OCI-LY3 (cell line): ENCODE results near the gene SLC26A1.

Experiments used
- H2AFZ ChIP-seq: fragments of 200-600, 300-600 bp; shearing (Covaris generic); 2 replicates; pipeline ENCODE4 v1.6.0; 2014; ENCODE audit warnings: antibody characterized with exemption, low read depth, low read length
- H3K27ac ChIP-seq: fragments of 200-600, 300-600 bp; sonication (generic); 2 replicates; pipeline ENCODE4 v1.5.1; 2014; ENCODE audit warnings: mild to moderate bottlenecking, low read length, moderate library complexity, mixed read lengths
- H3K27me3 ChIP-seq: fragments of 200-600, 300-600 bp; sonication (generic); 2 replicates; pipeline ENCODE4 v1.6.1; 2014; ENCODE audit warnings: low read depth, low read length, mixed read lengths
- H3K36me3 ChIP-seq: fragments of 200-600, 300-600 bp; sonication (generic); replicated peaks from 2 replicates; pipeline ENCODE3; 2014; ENCODE audit warnings: low read depth, low read length, mixed read lengths
- H3K4me1 ChIP-seq: fragments of 300-600, 200-600 bp; sonication (generic); 2 replicates; pipeline ENCODE4 v1.6.1; 2014; ENCODE audit warnings: low read length, mixed read lengths
- H3K4me2 ChIP-seq: fragments of 200-600, 300-600 bp; sonication (generic); 2 replicates; pipeline ENCODE4 v1.6.1; 2014; ENCODE audit warnings: low read length, mixed read lengths
- H3K4me3 ChIP-seq: fragments of 300-600, 200-600 bp; sonication (generic); 2 replicates; pipeline ENCODE4 v1.5.1; 2014; ENCODE audit warnings: antibody characterized with exemption, mild to moderate bottlenecking, low read length, moderate library complexity
- H3K79me2 ChIP-seq: fragments of 300-600, 200-600 bp; shearing (Covaris generic); 2 replicates; pipeline ENCODE4 v1.6.1; 2014; ENCODE audit warnings: mild to moderate bottlenecking, low read length, mixed read lengths
- H3K9ac ChIP-seq: fragments of 300-600, 200-600 bp; shearing (Covaris generic); 2 replicates; pipeline ENCODE4 v1.6.0; 2014; ENCODE audit warnings: mild to moderate bottlenecking, low read length, moderate library complexity
- H3K9me3 ChIP-seq: fragments of 200-600, 300-600 bp; shearing (Covaris generic); 2 replicates; pipeline ENCODE4 v1.6.1; 2014; ENCODE audit warnings: low read length, mixed read lengths; ENCODE audit not compliant: insufficient read depth
- H4K20me1 ChIP-seq: fragments of 200-600, 300-600 bp; sonication (generic); 2 replicates; pipeline ENCODE4 v1.6.1; 2016; ENCODE audit warnings: low read length, mixed read lengths; ENCODE audit not compliant: insufficient read depth
- CTCF ChIP-seq: fragments of 200-600, 300-600 bp; sonication (generic); IDR thresholded peaks from 2 replicates; pipeline ENCODE4 v1.5.1; 2014; ENCODE audit warnings: antibody characterized with exemption, low read length, low read depth
- EZH2phosphoT487 ChIP-seq: fragments of 200-600 bp; shearing (Covaris generic); IDR thresholded peaks from 2 replicates; pipeline ENCODE4 v1.6.1; 2018; ENCODE audit warnings: antibody characterized with exemption, mixed run types, low read depth

The SLC26A1 gene

GRCh38 chr4:1041147-1041935 lies 48.1 kb upstream of the SLC26A1 start:
- no peaks in the 10 kb centered on the region for H3K27me3 ChIP-seq
- H3K9ac ChIP-seq: no peak overlapping the region
- TF ChIP-seq CTCF (no peak), EZH2phosphoT487 (no peak)
- no peaks in the 10 kb centered on the region for H3K36me3 ChIP-seq
- H4K20me1 ChIP-seq: no peaks in the 10 kb centered on the region
- H3K27ac ChIP-seq: no peak overlapping the region
- no peaks in the 10 kb centered on the region for H3K4me1 ChIP-seq
- H3K4me3 ChIP-seq: no peak overlapping the region
- no peak overlapping the region for H3K4me2 ChIP-seq
- no peaks in the 10 kb centered on the region for H3K79me2 ChIP-seq
- no peaks in the 10 kb centered on the region for H3K9me3 ChIP-seq
- H2AFZ ChIP-seq: no peak overlapping the region

GRCh38 chr4:1040344-1041146 lies 47.3 kb upstream of the SLC26A1 start:
- Histone ChIP-seq H3K4me1 (no peaks in the 10 kb centered on the region), H2AFZ (no peak overlapping the region), H3K36me3 (no peaks in the 10 kb centered on the region), H3K4me3 (no peak overlapping the region), H3K27me3 (no peaks in the 10 kb centered on the region), H3K9ac (no peak overlapping the region), H3K4me2 (no peak overlapping the region), H3K79me2 (no peaks in the 10 kb centered on the region), H3K9me3 (no peaks in the 10 kb centered on the region), H4K20me1 (no peaks in the 10 kb centered on the region), H3K27ac (no peak overlapping the region)
- TF ChIP-seq CTCF (no peak), EZH2phosphoT487 (no peak)

- Histone ChIP-seq H2AFZ (no peak overlapping the region), H3K79me2 (no peaks in the 10 kb centered on the region), H4K20me1 (no peaks in the 10 kb centered on the region), H3K27me3 (no peaks in the 10 kb centered on the region), H3K9ac (no peak overlapping the region), H3K4me3 (no peak overlapping the region), H3K27ac (no peak overlapping the region), H3K9me3 (no peaks in the 10 kb centered on the region), H3K36me3 (no peaks in the 10 kb centered on the region), H3K4me1 (no peaks in the 10 kb centered on the region), H3K4me2 (no peak overlapping the region)
- TF ChIP-seq EZH2phosphoT487 (no peak), CTCF (no peak)
These were observed 46.5 kb upstream of the SLC26A1 start for GRCh38 chr4:1039493-1040343.
